Measurements from ENCODE around the gene SELENOS.
A peak's percentile ranks its signal among the peaks of the same experiment; 100 is the strongest.

SELENOS gene
- 31.6 to 40.5 (median 38.4) reads per million in 3 donors for total RNA-seq

GRCh38 chr15:101277038-101277822 lies at the start of gene SELENOS:
SELENOS (minus strand) TSS chr15:101277485; CDS start chr15:101277417, 68 bp downstream.
- DNase-seq, result peak; percentile 75 to 84 (median 81)
- Histone ChIP-seq H3K9me3 (ENCODE audit: control insufficient read depth, low read length) (no peaks in the 10 kb centered on the region), H3K4me1 (ENCODE audit: control insufficient read depth, insufficient read depth, low read length, poor library complexity, severe bottlenecking) (peaks cover 14% of the 10 kb centered on the region), H3K27ac (ENCODE audit: insufficient read depth, low read length, poor library complexity, severe bottlenecking) (peak within 1 kb of the TSS; percentile 75), H3K4me3 (ENCODE audit: insufficient read depth, low read depth, low read length, poor library complexity, severe bottlenecking) (peak within 1 kb of the TSS; percentile 93), H3K36me3 (ENCODE audit: control insufficient read depth, insufficient read depth, low read length) (peaks cover 47% of the 10 kb centered on the region), H3K27me3 (replicated peaks; ENCODE audit: control insufficient read depth, insufficient read depth, low read length, poor library complexity, severe bottlenecking) (no peaks in the 10 kb centered on the region)

- H3K4me3 ChIP-seq (ENCODE audit: insufficient read depth, low read depth, low read length, poor library complexity, severe bottlenecking), result no peak overlapping the region
- no peak for DNase-seq
- H3K27me3 ChIP-seq (replicated peaks; ENCODE audit: control insufficient read depth, insufficient read depth, low read length, poor library complexity, severe bottlenecking), result no peaks in the 10 kb centered on the region
- no peaks in the 10 kb centered on the region for H3K4me1 ChIP-seq (ENCODE audit: control insufficient read depth, insufficient read depth, low read length, poor library complexity, severe bottlenecking)
- no peaks in the 10 kb centered on the region for H3K9me3 ChIP-seq (ENCODE audit: control insufficient read depth, low read length)
- no peak overlapping the region for H3K27ac ChIP-seq (ENCODE audit: insufficient read depth, low read length, poor library complexity, severe bottlenecking)
- no peaks in the 10 kb centered on the region for H3K36me3 ChIP-seq (ENCODE audit: control insufficient read depth, insufficient read depth, low read length)
Observed at GRCh38 chr15:101326462-101327146, 49.3 kb upstream of the SELENOS start.

GRCh38 chr15:101326026-101326315 lies 48.7 kb upstream of the SELENOS start:
- no peaks in the 10 kb centered on the region for H3K27me3 ChIP-seq (replicated peaks; ENCODE audit: control insufficient read depth, insufficient read depth, low read length, poor library complexity, severe bottlenecking)
- H3K4me1 ChIP-seq (ENCODE audit: control insufficient read depth, insufficient read depth, low read length, poor library complexity, severe bottlenecking), result peaks cover 4% of the 10 kb centered on the region
- no peak overlapping the region for H3K27ac ChIP-seq (ENCODE audit: insufficient read depth, low read length, poor library complexity, severe bottlenecking)
- no peak for DNase-seq
- no peaks in the 10 kb centered on the region for H3K9me3 ChIP-seq (ENCODE audit: control insufficient read depth, low read length)
- no peaks in the 10 kb centered on the region for H3K36me3 ChIP-seq (ENCODE audit: control insufficient read depth, insufficient read depth, low read length)
- no peak overlapping the region for H3K4me3 ChIP-seq (ENCODE audit: insufficient read depth, low read depth, low read length, poor library complexity, severe bottlenecking)

GRCh38 chr15:101325263-101326025 lies 48.2 kb upstream of the SELENOS start:
- Histone ChIP-seq H3K9me3 (ENCODE audit: control insufficient read depth, low read length) (no peaks in the 10 kb centered on the region), H3K36me3 (ENCODE audit: control insufficient read depth, insufficient read depth, low read length) (no peaks in the 10 kb centered on the region), H3K4me1 (ENCODE audit: control insufficient read depth, insufficient read depth, low read length, poor library complexity, severe bottlenecking) (peaks cover 9% of the 10 kb centered on the region), H3K27me3 (replicated peaks; ENCODE audit: control insufficient read depth, insufficient read depth, low read length, poor library complexity, severe bottlenecking) (no peaks in the 10 kb centered on the region), H3K4me3 (ENCODE audit: insufficient read depth, low read depth, low read length, poor library complexity, severe bottlenecking) (no peak overlapping the region), H3K27ac (ENCODE audit: insufficient read depth, low read length, poor library complexity, severe bottlenecking) (no peak overlapping the region)
- DNase-seq, result no peak

- H3K4me3 ChIP-seq (ENCODE audit: insufficient read depth, low read depth, low read length, poor library complexity, severe bottlenecking), result no peak overlapping the region
Observed at GRCh38 chr15:101324524-101325177, 47.4 kb upstream of the SELENOS start.

GRCh38 chr15:101323793-101324523 lies 46.7 kb upstream of the SELENOS start:
- Histone ChIP-seq H3K27ac (ENCODE audit: insufficient read depth, low read length, poor library complexity, severe bottlenecking) (no peak overlapping the region), H3K4me3 (ENCODE audit: insufficient read depth, low read depth, low read length, poor library complexity, severe bottlenecking) (no peak overlapping the region), H3K9me3 (ENCODE audit: control insufficient read depth, low read length) (no peaks in the 10 kb centered on the region), H3K27me3 (replicated peaks; ENCODE audit: control insufficient read depth, insufficient read depth, low read length, poor library complexity, severe bottlenecking) (no peaks in the 10 kb centered on the region), H3K4me1 (ENCODE audit: control insufficient read depth, insufficient read depth, low read length, poor library complexity, severe bottlenecking) (peaks cover 11% of the 10 kb centered on the region), H3K36me3 (ENCODE audit: control insufficient read depth, insufficient read depth, low read length) (no peaks in the 10 kb centered on the region)
- DNase-seq, result no peak

More at GRCh38 chr15:101324524-101325177, 47.4 kb upstream of the SELENOS start:
- Histone ChIP-seq H3K27me3 (replicated peaks; ENCODE audit: control insufficient read depth, insufficient read depth, low read length, poor library complexity, severe bottlenecking) (no peaks in the 10 kb centered on the region), H3K36me3 (ENCODE audit: control insufficient read depth, insufficient read depth, low read length) (no peaks in the 10 kb centered on the region), H3K9me3 (ENCODE audit: control insufficient read depth, low read length) (no peaks in the 10 kb centered on the region), H3K4me1 (ENCODE audit: control insufficient read depth, insufficient read depth, low read length, poor library complexity, severe bottlenecking) (peaks cover 11% of the 10 kb centered on the region), H3K27ac (ENCODE audit: insufficient read depth, low read length, poor library complexity, severe bottlenecking) (no peak overlapping the region)
- DNase-seq, result no peak

GRCh38 chr15:101322854-101323477 lies 45.7 kb upstream of the SELENOS start:
- Histone ChIP-seq H3K36me3 (ENCODE audit: control insufficient read depth, insufficient read depth, low read length) (no peaks in the 10 kb centered on the region), H3K4me1 (ENCODE audit: control insufficient read depth, insufficient read depth, low read length, poor library complexity, severe bottlenecking) (peaks cover 11% of the 10 kb centered on the region), H3K27ac (ENCODE audit: insufficient read depth, low read length, poor library complexity, severe bottlenecking) (no peak overlapping the region), H3K9me3 (ENCODE audit: control insufficient read depth, low read length) (no peaks in the 10 kb centered on the region), H3K4me3 (ENCODE audit: insufficient read depth, low read depth, low read length, poor library complexity, severe bottlenecking) (no peak overlapping the region), H3K27me3 (replicated peaks; ENCODE audit: control insufficient read depth, insufficient read depth, low read length, poor library complexity, severe bottlenecking) (no peaks in the 10 kb centered on the region)
- no peak for DNase-seq

GRCh38 chr15:101322016-101322695 lies 44.9 kb upstream of the SELENOS start:
- no peak overlapping the region for H3K27ac ChIP-seq (ENCODE audit: insufficient read depth, low read length, poor library complexity, severe bottlenecking)
- H3K9me3 ChIP-seq (ENCODE audit: control insufficient read depth, low read length), result no peaks in the 10 kb centered on the region
- DNase-seq, result no peak
- no peaks in the 10 kb centered on the region for H3K36me3 ChIP-seq (ENCODE audit: control insufficient read depth, insufficient read depth, low read length)
- peaks cover 11% of the 10 kb centered on the region for H3K4me1 ChIP-seq (ENCODE audit: control insufficient read depth, insufficient read depth, low read length, poor library complexity, severe bottlenecking)
- no peak overlapping the region for H3K4me3 ChIP-seq (ENCODE audit: insufficient read depth, low read depth, low read length, poor library complexity, severe bottlenecking)
- H3K27me3 ChIP-seq (replicated peaks; ENCODE audit: control insufficient read depth, insufficient read depth, low read length, poor library complexity, severe bottlenecking), result no peaks in the 10 kb centered on the region

All from effector memory CD4-positive, alpha-beta T cell (primary cell).